Peyer's patch (tissue), 4 donors: Measurements from ENCODE around the gene SLX4. TPM values are rescaled to one million over a fixed set of nuclear protein-coding genes. Genes with fewer than 3 reads are reported as not detected.

ENCODE experiments used
- DNase-seq, 3 donors: peaks; one replicate each; pipeline ENCODE4 v3.0.0-alpha.2; 2017 to 2019
- H3K27ac ChIP-seq, 4 donors: fragments of 200-600 bp; sonication (generic); one replicate each; pipeline ENCODE4 v1.5.1; 2016 to 2019
- H3K27me3 ChIP-seq, 2 donors: fragments of 200-600 bp; sonication (generic); one replicate each; pipeline ENCODE4 v1.5.1; 2019
- H3K36me3 ChIP-seq, 3 donors: fragments of 200-600 bp; sonication (generic); one replicate each; pipeline ENCODE4 v1.5.1; 2016 to 2019
- H3K4me1 ChIP-seq, 4 donors: fragments of 200-600 bp; sonication (generic); one replicate each; pipeline ENCODE4 v1.5.1; 2016 to 2019
- H3K4me3 ChIP-seq, 4 donors: fragments of 200-600 bp; sonication (generic); 1 replicate in 3 of 4; 2 replicates in 1 of 4; pipeline ENCODE4 v1.5.1; 2016 to 2019; ENCODE audit warnings: mild to moderate bottlenecking in 1 of 4
- H3K9me3 ChIP-seq, 4 donors: fragments of 200-600 bp; sonication (generic); one replicate each; pipeline ENCODE4 v1.5.1; 2016 to 2019; ENCODE audit warnings: mild to moderate bottlenecking in 1 of 4
- POLR2A ChIP-seq, 2 donors: fragments of 450-650 bp; IDR thresholded peaks; one replicate each; pipeline ENCODE4 v1.5.1; 2017; ENCODE audit warnings: antibody characterized with exemption in 2 of 2, mild to moderate bottlenecking in 2 of 2, moderate library complexity in 2 of 2
- total RNA-seq, 4 donors: library from RNA; depleted of rRNA; stranded (reverse); fragments of >200 nt; gene quantifications; one replicate each; pipeline ENCODE4 v1.1.0, GENCODE V29; 2016
- TF ChIP-seq, protein P1 (sequence below), 6 experiments: fragments of 450-650 bp in 4 of 6; fragments of 200-600 bp in 2 of 6; sonication (generic) in 1 of 6; IDR thresholded peaks; one replicate each; pipeline ENCODE4 v1.5.1; 2017 to 2019; ENCODE audit warnings: antibody characterized with exemption in 6 of 6, mild to moderate bottlenecking in 3 of 6, moderate library complexity in 1 of 6

Gene SLX4
- total RNA-seq, 4 donors from 2014 or later, result 6.5 to 13.4 (median 12.8) TPM

DNA sequence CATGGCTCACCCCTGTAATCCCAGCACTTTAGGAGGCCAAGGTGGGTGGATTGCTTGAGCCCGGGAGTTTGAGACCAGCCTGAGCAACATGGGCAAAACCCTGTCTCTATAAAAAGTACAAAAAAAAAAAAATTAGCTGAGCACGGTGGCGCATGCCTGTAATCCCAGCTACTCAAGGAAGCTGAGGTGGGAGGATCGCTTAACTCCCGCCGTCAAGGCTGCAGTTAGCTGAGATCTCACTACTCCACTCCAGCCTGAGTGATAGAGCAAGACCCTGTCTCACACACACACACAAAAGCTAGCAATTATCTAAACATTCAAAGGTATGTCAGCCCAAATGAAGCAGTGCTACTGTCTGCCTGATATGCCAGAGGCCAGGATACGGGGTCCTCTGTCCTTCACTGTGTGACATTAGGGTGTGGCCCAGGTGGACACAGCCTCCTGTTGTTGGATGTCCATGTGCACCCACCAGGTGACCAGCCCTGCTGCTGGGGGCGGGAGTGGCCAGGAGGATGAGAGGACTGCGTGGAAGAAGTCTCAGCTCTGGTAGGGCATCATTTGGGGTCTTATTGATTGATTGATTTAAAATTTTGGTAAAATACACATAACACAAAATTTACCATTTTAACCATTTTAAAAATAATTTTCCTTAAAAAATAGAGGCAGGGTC, 38.1 kb downstream of the SLX4 start:
- Histone ChIP-seq H3K36me3 (no peaks in the 10 kb centered on the region), H3K4me3 (no peak overlapping the region), H3K4me1 (peaks cover 0 to 11% (median 0%) of the 10 kb centered on the region in 4 donors), H3K27ac (no peak overlapping the region), H3K27me3 (no peaks in the 10 kb centered on the region), H3K9me3 (peaks cover 0 to 5% (median 0%) of the 10 kb centered on the region in 4 donors)
- no peak for TF ChIP-seq POLR2A (IDR thresholded peaks at IDR 0.05)
- TF ChIP-seq, protein P1, sequence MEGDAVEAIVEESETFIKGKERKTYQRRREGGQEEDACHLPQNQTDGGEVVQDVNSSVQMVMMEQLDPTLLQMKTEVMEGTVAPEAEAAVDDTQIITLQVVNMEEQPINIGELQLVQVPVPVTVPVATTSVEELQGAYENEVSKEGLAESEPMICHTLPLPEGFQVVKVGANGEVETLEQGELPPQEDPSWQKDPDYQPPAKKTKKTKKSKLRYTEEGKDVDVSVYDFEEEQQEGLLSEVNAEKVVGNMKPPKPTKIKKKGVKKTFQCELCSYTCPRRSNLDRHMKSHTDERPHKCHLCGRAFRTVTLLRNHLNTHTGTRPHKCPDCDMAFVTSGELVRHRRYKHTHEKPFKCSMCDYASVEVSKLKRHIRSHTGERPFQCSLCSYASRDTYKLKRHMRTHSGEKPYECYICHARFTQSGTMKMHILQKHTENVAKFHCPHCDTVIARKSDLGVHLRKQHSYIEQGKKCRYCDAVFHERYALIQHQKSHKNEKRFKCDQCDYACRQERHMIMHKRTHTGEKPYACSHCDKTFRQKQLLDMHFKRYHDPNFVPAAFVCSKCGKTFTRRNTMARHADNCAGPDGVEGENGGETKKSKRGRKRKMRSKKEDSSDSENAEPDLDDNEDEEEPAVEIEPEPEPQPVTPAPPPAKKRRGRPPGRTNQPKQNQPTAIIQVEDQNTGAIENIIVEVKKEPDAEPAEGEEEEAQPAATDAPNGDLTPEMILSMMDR (IDR thresholded peaks at IDR 0.05), result no peak
- no peak for DNase-seq

DNA sequence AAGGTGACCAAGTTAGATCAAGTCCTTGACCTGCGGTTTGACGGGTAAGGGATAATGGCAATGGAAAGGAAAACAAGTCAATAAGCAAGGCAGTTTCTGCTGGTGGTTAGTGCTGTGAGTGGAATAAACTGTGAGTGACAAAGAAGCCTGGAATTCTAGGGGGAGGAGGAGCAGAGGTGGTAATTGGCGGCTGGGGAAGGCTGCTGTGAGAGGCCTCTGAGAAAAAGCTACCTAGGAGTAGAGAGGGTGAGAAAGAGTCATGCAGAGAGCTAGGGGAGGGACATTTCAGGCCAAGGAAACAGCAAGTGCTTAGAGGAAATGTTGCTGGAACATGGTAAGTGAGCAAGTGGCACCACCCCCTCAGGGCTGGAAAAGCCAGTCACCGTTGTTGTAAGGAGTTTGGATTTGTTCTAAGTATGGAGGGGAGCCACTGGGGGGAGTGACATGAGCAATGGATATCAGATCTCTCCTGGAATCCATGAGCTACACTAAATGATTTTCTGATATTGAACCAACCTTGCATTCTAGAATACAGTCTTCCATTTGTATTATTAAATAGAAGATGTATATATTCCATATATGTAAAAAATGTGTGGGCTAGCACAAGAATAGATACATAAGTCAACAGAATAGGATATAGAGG, 40.9 kb downstream of the SLX4 start:
- Histone ChIP-seq H3K4me3 (no peak overlapping the region), H3K36me3 (no peaks in the 10 kb centered on the region), H3K4me1 (peaks cover 0 to 6% (median 0%) of the 10 kb centered on the region in 4 donors), H3K27me3 (no peaks in the 10 kb centered on the region), H3K9me3 (peaks cover 0 to 5% (median 0%) of the 10 kb centered on the region in 4 donors), H3K27ac (no peak overlapping the region)
- DNase-seq, result no peak
- TF ChIP-seq, protein P1 (IDR thresholded peaks at IDR 0.05), result no peak
- TF ChIP-seq POLR2A (IDR thresholded peaks at IDR 0.05), result no peak

DNA sequence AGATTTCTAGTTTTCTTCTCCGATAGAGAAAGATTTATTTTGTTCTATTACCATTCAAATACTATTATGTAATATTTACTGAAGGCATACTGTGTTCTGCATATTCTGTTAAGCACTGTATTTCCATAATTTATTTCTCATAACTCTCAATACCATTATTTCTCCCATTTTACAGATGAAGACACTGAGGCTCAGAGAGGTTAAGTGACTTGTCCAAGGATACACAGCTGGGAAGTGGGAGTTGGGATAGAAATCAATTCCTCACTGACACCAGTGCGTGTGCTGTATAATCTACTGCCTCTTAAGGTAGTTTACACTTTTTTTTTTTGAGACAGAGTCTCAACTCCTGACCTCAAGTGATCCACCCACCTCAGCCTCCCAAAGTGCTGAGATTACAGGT, 41.6 kb downstream of the SLX4 start:
- Histone ChIP-seq H3K9me3 (peaks cover 0 to 5% (median 0%) of the 10 kb centered on the region in 4 donors), H3K27me3 (no peaks in the 10 kb centered on the region), H3K4me3 (no peak overlapping the region), H3K4me1 (no peaks in the 10 kb centered on the region), H3K27ac (no peak overlapping the region), H3K36me3 (no peaks in the 10 kb centered on the region)
- TF ChIP-seq, protein P1 (IDR thresholded peaks at IDR 0.05), result no peak
- TF ChIP-seq POLR2A (IDR thresholded peaks at IDR 0.05), result no peak
- DNase-seq, result no peak

DNA sequence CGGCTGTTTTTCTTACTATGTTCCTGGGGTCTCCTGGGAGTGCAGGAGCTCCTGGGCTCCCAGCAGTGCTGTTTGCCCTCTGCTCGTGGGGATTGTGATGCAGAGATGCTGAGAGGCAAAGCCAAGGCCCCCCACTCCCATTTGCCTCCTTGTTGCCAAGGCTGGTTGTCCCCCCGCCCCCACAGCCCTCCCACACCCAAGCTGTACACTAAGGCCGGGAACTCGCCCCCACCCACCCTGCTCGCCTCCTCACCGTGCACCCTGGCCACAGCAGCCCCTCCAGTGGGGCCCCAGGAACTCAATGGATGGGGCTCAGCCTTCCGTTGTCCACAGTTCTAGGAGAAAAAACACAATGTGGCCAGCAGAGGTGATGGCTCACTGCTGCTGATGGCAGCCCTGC, 44.4 kb downstream of the SLX4 start:
- peaks cover 0 to 5% (median 0%) of the 10 kb centered on the region in 4 donors for H3K9me3 ChIP-seq
- no peaks in the 10 kb centered on the region for H3K36me3 ChIP-seq
- no peaks in the 10 kb centered on the region for H3K27me3 ChIP-seq
- no peak for DNase-seq
- no peak overlapping the region for H3K27ac ChIP-seq
- H3K4me1 ChIP-seq, result no peaks in the 10 kb centered on the region
- H3K4me3 ChIP-seq, result no peak overlapping the region
- TF ChIP-seq, protein P1 (IDR thresholded peaks at IDR 0.05), result no peak

DNA sequence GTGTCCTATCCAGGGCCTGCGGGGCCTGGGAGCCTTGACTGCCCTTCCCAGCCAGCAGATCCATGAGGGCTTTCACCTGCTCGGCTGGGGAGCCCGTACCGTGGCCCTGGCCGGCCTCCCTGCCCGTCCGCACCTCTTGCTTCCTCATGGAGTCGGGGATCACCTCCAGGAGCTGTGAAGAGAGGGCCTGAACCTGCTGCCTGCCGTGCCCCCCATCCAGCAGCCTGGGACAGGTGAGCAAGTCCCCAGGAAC, 46.6 kb downstream of the SLX4 start:
- no peak overlapping the region for H3K4me3 ChIP-seq
- no peaks in the 10 kb centered on the region for H3K36me3 ChIP-seq
- DNase-seq, result no peak
- no peak for TF ChIP-seq POLR2A (IDR thresholded peaks at IDR 0.05)
- TF ChIP-seq, protein P1 (IDR thresholded peaks at IDR 0.05), result no peak
- no peaks in the 10 kb centered on the region for H3K27me3 ChIP-seq
- no peaks in the 10 kb centered on the region for H3K9me3 ChIP-seq
- no peaks in the 10 kb centered on the region for H3K4me1 ChIP-seq
- no peak overlapping the region for H3K27ac ChIP-seq
